Fibroblast of lung (primary cell): ENCODE results near the gene MORN1. TPM values are rescaled to one million over a fixed set of nuclear protein-coding genes. Genes with fewer than 3 reads are reported as not detected.

ENCODE experiments used
- DNase-seq, 2 donors: peaks; one replicate each; pipeline versions ENCODE4 v3.0.0 to v3.0.0-alpha.2; 2010; ENCODE audit warnings: low read depth in 2 of 2
- H2AFZ ChIP-seq: 2 replicates; pipeline ENCODE4 v1.5.1; 2012; ENCODE audit warnings: low read length, control low read depth, inconsistent platforms
- H3K27ac ChIP-seq: 2 replicates; pipeline ENCODE4 v1.5.1; 2011; ENCODE audit warnings: low read length, control low read depth; ENCODE audit not compliant: insufficient read depth
- H3K27me3 ChIP-seq: 2 replicates; pipeline ENCODE4 v1.5.1; 2011; ENCODE audit warnings: mild to moderate bottlenecking, low read length; ENCODE audit not compliant: control insufficient read depth, insufficient read depth
- H3K36me3 ChIP-seq: 2 replicates; pipeline ENCODE4 v1.5.1; 2011; ENCODE audit warnings: low read length; ENCODE audit not compliant: control insufficient read depth, insufficient read depth
- H3K4me1 ChIP-seq: 2 replicates; pipeline ENCODE4 v1.5.1; 2011; ENCODE audit warnings: low read length; ENCODE audit not compliant: control insufficient read depth, insufficient read depth; ENCODE audit errors: extremely low read depth
- H3K4me2 ChIP-seq: 2 replicates; pipeline ENCODE4 v1.5.1; 2011; ENCODE audit warnings: low read length, control low read depth; ENCODE audit not compliant: insufficient read depth; ENCODE audit errors: extremely low read depth
- H3K4me3 ChIP-seq, 4 experiments: fragments of 200-600 bp in 1 of 4; sonication (generic) in 1 of 4; replicated peaks in 1 of 4; 2 replicates each; pipeline ENCODE4 v1.5.1; 2011 to 2016; ENCODE audit warnings: low read length in 4 of 4, low read depth in 3 of 4, mild to moderate bottlenecking in 3 of 4, control low read depth in 2 of 4, inconsistent platforms in 1 of 4, mixed read lengths in 1 of 4; ENCODE audit not compliant: insufficient read depth in 1 of 4; ENCODE audit errors: control extremely low read depth in 1 of 4
- H3K79me2 ChIP-seq: 2 replicates; pipeline ENCODE4 v1.5.1; 2012; ENCODE audit warnings: mild to moderate bottlenecking, low read length, inconsistent platforms; ENCODE audit not compliant: control insufficient read depth, insufficient read depth
- H3K9ac ChIP-seq: 2 replicates; pipeline ENCODE4 v1.5.1; 2011; ENCODE audit warnings: mild to moderate bottlenecking, low read length, control low read depth; ENCODE audit not compliant: insufficient read depth
- H3K9me3 ChIP-seq: 2 replicates; pipeline ENCODE4 v1.5.1; 2012; ENCODE audit warnings: low read depth, low read length; ENCODE audit not compliant: control insufficient read depth, insufficient read depth
- H4K20me1 ChIP-seq: 2 replicates; pipeline ENCODE4 v1.5.1; 2011; ENCODE audit warnings: low read length; ENCODE audit not compliant: control insufficient read depth, insufficient read depth; ENCODE audit errors: extremely low read depth
- EZH2 ChIP-seq: IDR thresholded peaks from 2 replicates; pipeline ENCODE4 v1.5.1; 2012; ENCODE audit warnings: low read length, control low read depth, mild to moderate bottlenecking; ENCODE audit errors: missing control alignments
- polyA plus RNA-seq, 2 donors: library from polyadenylated mRNA; depleted of rRNA in 1 of 2; stranded (reverse) in 1 of 2; unstranded in 1 of 2; fragments of >200 nt; gene quantifications; 2 replicates each; pipeline ENCODE4 v1.2.1, GENCODE V29; 2011 to 2012; ENCODE audit warnings: missing spikeins in 1 of 2
- total RNA-seq: library from RNA; depleted of rRNA; stranded (reverse); fragments of >200 nt; gene quantifications from 2 replicates; pipeline ENCODE4 v1.2.1, GENCODE V29; 2014
- TF ChIP-seq, protein P1 (sequence below), 2 donors: IDR thresholded peaks in 1 of 2; conservative IDR thresholded peaks in 1 of 2; 1 replicate in 1 of 2; 2 replicates in 1 of 2; pipeline ENCODE4 v1.5.1; 2011 to 2012; ENCODE audit warnings: low read length in 2 of 2, control low read depth in 1 of 2, inconsistent platforms in 1 of 2, low read depth in 1 of 2, mild to moderate bottlenecking in 1 of 2

The MORN1 gene
- total and polyA plus RNA-seq, 2 donors (not counting 1 experiment from before 2014, with no cell fraction given), result 3.5 to 10.6 TPM

GRCh38 chr1:2392686-2393085, 1.3 kb upstream of the MORN1 start:
- TF ChIP-seq EZH2, result no peak
- TF ChIP-seq, protein P1, sequence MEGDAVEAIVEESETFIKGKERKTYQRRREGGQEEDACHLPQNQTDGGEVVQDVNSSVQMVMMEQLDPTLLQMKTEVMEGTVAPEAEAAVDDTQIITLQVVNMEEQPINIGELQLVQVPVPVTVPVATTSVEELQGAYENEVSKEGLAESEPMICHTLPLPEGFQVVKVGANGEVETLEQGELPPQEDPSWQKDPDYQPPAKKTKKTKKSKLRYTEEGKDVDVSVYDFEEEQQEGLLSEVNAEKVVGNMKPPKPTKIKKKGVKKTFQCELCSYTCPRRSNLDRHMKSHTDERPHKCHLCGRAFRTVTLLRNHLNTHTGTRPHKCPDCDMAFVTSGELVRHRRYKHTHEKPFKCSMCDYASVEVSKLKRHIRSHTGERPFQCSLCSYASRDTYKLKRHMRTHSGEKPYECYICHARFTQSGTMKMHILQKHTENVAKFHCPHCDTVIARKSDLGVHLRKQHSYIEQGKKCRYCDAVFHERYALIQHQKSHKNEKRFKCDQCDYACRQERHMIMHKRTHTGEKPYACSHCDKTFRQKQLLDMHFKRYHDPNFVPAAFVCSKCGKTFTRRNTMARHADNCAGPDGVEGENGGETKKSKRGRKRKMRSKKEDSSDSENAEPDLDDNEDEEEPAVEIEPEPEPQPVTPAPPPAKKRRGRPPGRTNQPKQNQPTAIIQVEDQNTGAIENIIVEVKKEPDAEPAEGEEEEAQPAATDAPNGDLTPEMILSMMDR (conservative IDR thresholded peaks at IDR 0.05 in 1 of 2, IDR thresholded peaks at IDR 0.05 in 1 of 2; ENCODE audit: low read depth in 1 of 2, low read length in 2 of 2), result no peak
- Histone ChIP-seq H3K4me3 (peak overlapping the region; percentile 89 to 95 (median 92)), H3K9me3 (no peaks in the 10 kb centered on the region), H4K20me1 (no peaks in the 10 kb centered on the region), H3K4me1 (peaks cover 12% of the 10 kb centered on the region), H3K27ac (peak overlapping the region; percentile 86), H3K4me2 (peak overlapping the region; percentile 94), H3K36me3 (peaks cover 20% of the 10 kb centered on the region), H3K79me2 (peaks cover 57% of the 10 kb centered on the region), H2AFZ (no peak overlapping the region), H3K27me3 (no peaks in the 10 kb centered on the region), H3K9ac (peak overlapping the region; percentile 83)
- DNase-seq, result no peak

DNA sequence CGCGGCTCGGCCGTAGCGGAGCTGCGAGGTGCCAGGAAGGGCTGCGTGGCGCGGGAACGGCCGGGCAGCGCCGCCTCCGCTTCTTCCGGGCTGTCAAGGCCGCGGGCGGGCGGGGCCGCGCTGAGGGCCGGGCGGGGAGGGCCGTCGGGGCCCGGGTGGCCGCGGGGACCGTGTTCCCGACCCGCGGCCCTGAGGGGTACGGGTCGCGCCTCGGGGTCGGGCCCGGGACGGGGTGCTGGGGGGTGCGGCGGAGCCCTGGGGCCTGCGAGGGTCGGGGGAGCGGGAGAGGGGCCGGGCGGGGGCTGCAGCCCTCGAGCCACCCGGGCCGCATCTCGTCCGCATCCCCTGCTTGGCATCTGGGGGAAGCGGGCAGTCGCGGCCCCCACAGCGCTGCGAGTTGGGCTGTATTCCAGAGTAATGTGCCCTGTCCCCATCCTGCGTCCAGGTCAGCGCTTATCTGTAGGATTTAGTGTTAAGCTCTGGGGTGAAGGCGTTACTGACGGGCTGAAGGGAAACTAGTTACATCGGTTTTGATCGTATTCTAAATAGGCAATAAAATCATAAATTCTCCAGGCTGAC, 666 bp upstream of the MORN1 start:
- Histone ChIP-seq H3K9me3 (no peaks in the 10 kb centered on the region), H3K27ac (peak overlapping the region; percentile 86), H3K9ac (peak overlapping the region; percentile 83), H3K4me2 (peak overlapping the region; percentile 94), H4K20me1 (no peaks in the 10 kb centered on the region), H3K4me3 (peak overlapping the region; percentile 89 to 95 (median 92)), H3K79me2 (peaks cover 55% of the 10 kb centered on the region), H3K4me1 (peaks cover 12% of the 10 kb centered on the region), H2AFZ (no peak overlapping the region), H3K27me3 (no peaks in the 10 kb centered on the region), H3K36me3 (peaks cover 15% of the 10 kb centered on the region)
- TF ChIP-seq EZH2, result no peak
- TF ChIP-seq, protein P1 (conservative IDR thresholded peaks at IDR 0.05 in 1 of 2, IDR thresholded peaks at IDR 0.05 in 1 of 2; ENCODE audit: low read depth in 1 of 2, low read length in 2 of 2), result no peak
- DNase-seq, result no peak

DNA sequence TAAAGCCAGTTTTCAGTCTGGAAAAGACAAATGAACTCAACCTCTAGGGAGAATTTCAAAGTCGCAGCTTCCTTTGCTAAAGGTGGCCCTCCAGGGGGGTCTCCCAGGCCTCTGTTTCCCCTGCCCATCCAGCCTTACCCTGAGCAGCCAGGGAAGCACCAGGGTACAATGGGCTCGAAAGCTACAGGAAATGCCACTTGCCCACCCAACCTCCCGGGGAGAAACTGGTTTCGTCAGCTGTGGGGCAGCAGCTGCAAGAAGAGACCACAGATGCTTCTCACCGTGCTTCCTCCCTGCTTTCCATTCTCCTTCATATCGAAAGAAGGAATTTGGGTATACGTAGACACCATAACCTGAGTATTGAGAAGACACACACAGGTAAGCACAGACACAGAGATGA, 1.7 kb downstream of the MORN1 start:
- Histone ChIP-seq H3K79me2 (peaks cover 36% of the 10 kb centered on the region), H3K4me1 (peaks cover 12% of the 10 kb centered on the region), H4K20me1 (no peaks in the 10 kb centered on the region), H3K4me2 (peak overlapping the region; percentile 8), H3K9me3 (no peaks in the 10 kb centered on the region), H3K36me3 (peaks cover 5% of the 10 kb centered on the region), H3K9ac (no peak overlapping the region), H3K4me3 (no peak overlapping the region), H3K27me3 (no peaks in the 10 kb centered on the region), H3K27ac (no peak overlapping the region), H2AFZ (no peak overlapping the region)
- no peak for DNase-seq
- no peak for TF ChIP-seq EZH2
